H9 (cell line): ENCODE results near the gene ZNF512B. TPM values are rescaled to one million over a fixed set of nuclear protein-coding genes. Genes with fewer than 3 reads are reported as not detected.

Experiments
- DNase-seq: peaks from one replicate; pipeline ENCODE4 v3.0.0-alpha.2; 2017
- H2AFZ ChIP-seq: one replicate; pipeline ENCODE4 v1.6.1; 2013; ENCODE audit warnings: mild to moderate bottlenecking, low read length, control low read depth, moderate library complexity
- H2AK5ac ChIP-seq: 2 replicates; pipeline ENCODE4 v1.6.1; 2013; ENCODE audit warnings: low read length, control low read depth, mixed read lengths; ENCODE audit not compliant: insufficient read length
- H2BK120ac ChIP-seq: one replicate; pipeline ENCODE4 v1.6.1; 2013; ENCODE audit warnings: low read depth, mild to moderate bottlenecking, low read length, control low read depth, inconsistent platforms; ENCODE audit not compliant: poor library complexity, severe bottlenecking
- H2BK12ac ChIP-seq: 2 replicates; pipeline ENCODE4 v1.6.1; 2013; ENCODE audit warnings: low read length, control low read depth, mixed read lengths, low read depth; ENCODE audit not compliant: insufficient read length
- H2BK15ac ChIP-seq: 2 replicates; pipeline ENCODE4 v1.6.1; 2013; ENCODE audit warnings: low read depth, low read length, control low read depth
- H2BK20ac ChIP-seq: one replicate; pipeline ENCODE4 v1.6.1; 2013; ENCODE audit warnings: low read depth, mild to moderate bottlenecking, low read length, control low read depth, inconsistent platforms; ENCODE audit not compliant: poor library complexity, severe bottlenecking
- H2BK5ac ChIP-seq: 2 replicates; pipeline ENCODE4 v1.6.1; 2013; ENCODE audit warnings: low read length, control low read depth, mixed read lengths; ENCODE audit not compliant: insufficient read length
- H3K14ac ChIP-seq: 2 replicates; pipeline ENCODE4 v1.6.1; 2013; ENCODE audit warnings: low read length, control low read depth; ENCODE audit not compliant: insufficient read depth
- H3K18ac ChIP-seq: 2 replicates; pipeline ENCODE4 v1.6.1; 2013; ENCODE audit warnings: low read depth, mild to moderate bottlenecking, mixed read lengths, low read length, control low read depth; ENCODE audit not compliant: insufficient read length
- H3K23ac ChIP-seq: 2 replicates; pipeline ENCODE4 v1.6.1; 2013; ENCODE audit warnings: low read length, control low read depth, mixed read lengths, low read depth; ENCODE audit not compliant: insufficient read length
- H3K23me2 ChIP-seq: 2 replicates; pipeline ENCODE4 v1.6.1; 2013; ENCODE audit warnings: low read depth, mild to moderate bottlenecking, mixed read lengths, low read length, control low read depth; ENCODE audit not compliant: insufficient read length, poor library complexity, severe bottlenecking
- H3K27ac ChIP-seq: 2 replicates; pipeline ENCODE4 v1.5.1; 2013; ENCODE audit warnings: low read length, control low read depth, mixed read lengths, low read depth; ENCODE audit not compliant: insufficient read length
- H3K27me3 ChIP-seq: 2 replicates; pipeline ENCODE4 v1.6.1; 2013; ENCODE audit warnings: low read length, control low read depth, inconsistent platforms; ENCODE audit not compliant: insufficient read depth
- H3K4ac ChIP-seq: 2 replicates; pipeline ENCODE4 v1.6.1; 2013; ENCODE audit warnings: low read depth, mild to moderate bottlenecking, control low read depth, inconsistent platforms, low read length, moderate library complexity
- H3K4me1 ChIP-seq: 2 replicates; pipeline ENCODE4 v1.6.1; 2013; ENCODE audit warnings: low read length, control low read depth, inconsistent platforms; ENCODE audit not compliant: insufficient read depth
- H3K4me2 ChIP-seq: 2 replicates; pipeline ENCODE4 v1.6.1; 2013; ENCODE audit warnings: low read length, control low read depth, mixed read lengths; ENCODE audit not compliant: insufficient read length, insufficient read depth
- H3K56ac ChIP-seq: 2 replicates; pipeline ENCODE4 v1.6.1; 2013; ENCODE audit warnings: low read depth, mild to moderate bottlenecking, mixed read lengths, low read length, control low read depth; ENCODE audit not compliant: insufficient read length
- H3K79me1 ChIP-seq: 2 replicates; pipeline ENCODE4 v1.6.1; 2013; ENCODE audit warnings: low read depth, mild to moderate bottlenecking, moderate library complexity, low read length, control low read depth, inconsistent platforms; ENCODE audit not compliant: insufficient read depth, poor library complexity, severe bottlenecking
- H3K79me2 ChIP-seq: 2 replicates; pipeline ENCODE4 v1.6.1; 2013; ENCODE audit warnings: low read length, control low read depth, inconsistent platforms; ENCODE audit not compliant: insufficient read depth
- H3K9ac ChIP-seq: 2 replicates; pipeline ENCODE4 v1.6.1; 2013; ENCODE audit warnings: low read length, control low read depth, mixed read lengths; ENCODE audit not compliant: insufficient read length; ENCODE audit errors: extremely low read depth
- H3K9me3 ChIP-seq: one replicate; pipeline ENCODE4 v1.6.1; 2013; ENCODE audit warnings: low read depth, low read length, inconsistent platforms; ENCODE audit not compliant: control insufficient read depth
- H3T11ph ChIP-seq: one replicate; pipeline ENCODE4 v1.6.1; 2013; ENCODE audit warnings: mild to moderate bottlenecking, low read length, control low read depth, inconsistent platforms
- H4K20me1 ChIP-seq: one replicate; pipeline ENCODE4 v1.6.1; 2013; ENCODE audit not compliant: control insufficient read depth, insufficient read length, insufficient read depth
- H4K5ac ChIP-seq: 2 replicates; pipeline ENCODE4 v1.6.1; 2013; ENCODE audit warnings: low read depth, mild to moderate bottlenecking, mixed read lengths, low read length, control low read depth; ENCODE audit not compliant: insufficient read length
- H4K8ac ChIP-seq: replicated peaks from 2 replicates; pipeline ENCODE4 v1.6.1; 2013; ENCODE audit warnings: low read length, control low read depth, mixed read lengths, low read depth; ENCODE audit not compliant: insufficient read length
- H4K91ac ChIP-seq: 2 replicates; pipeline ENCODE4 v1.6.1; 2013; ENCODE audit warnings: low read depth, mild to moderate bottlenecking, moderate library complexity, mixed read lengths, low read length, control low read depth; ENCODE audit not compliant: insufficient read length
- H3K27ac Mint-ChIP-seq, 3 experiments: 2 replicates in 2 of 3; 3 replicates in 1 of 3; pipeline ENCODE4 v1.8.0; 2020 to 2021; ENCODE audit warnings: mixed read lengths in 3 of 3, mild to moderate bottlenecking in 1 of 3, moderate library complexity in 1 of 3
- H3K27me3 Mint-ChIP-seq: 2 replicates; pipeline ENCODE4 v1.8.0; 2021; ENCODE audit warnings: low read depth, mild to moderate bottlenecking, moderate library complexity, mixed read lengths
- H3K36me3 Mint-ChIP-seq, 3 experiments: 2 replicates in 2 of 3; 3 replicates in 1 of 3; pipeline ENCODE4 v1.8.0; 2020 to 2021; ENCODE audit warnings: low read depth in 3 of 3, mixed read lengths in 3 of 3; ENCODE audit not compliant: insufficient read depth in 1 of 3
- H3K4me1 Mint-ChIP-seq, 2 experiments: 2 replicates each; pipeline ENCODE4 v1.8.0; 2020; ENCODE audit warnings: mixed read lengths in 2 of 2
- H3K4me3 Mint-ChIP-seq, 2 experiments: 2 replicates in 1 of 2; 3 replicates in 1 of 2; pipeline ENCODE4 v1.8.0; 2020 to 2021; ENCODE audit warnings: mild to moderate bottlenecking in 2 of 2, mixed read lengths in 2 of 2, moderate library complexity in 1 of 2
- H3K9me3 Mint-ChIP-seq, 2 experiments: 2 replicates in 1 of 2; 3 replicates in 1 of 2; pipeline ENCODE4 v1.8.0; 2020; ENCODE audit warnings: mild to moderate bottlenecking in 2 of 2, mixed read lengths in 2 of 2, moderate library complexity in 1 of 2
- WGBS: extraction: QIAGEN DNeasy Blood & Tissue Kit; methylation state at CpG from one replicate; pipeline ENCODE4 v1.1.7; 2013; ENCODE audit warnings: missing lambda C conversion rate, low lambda C conversion rate, mixed read lengths; ENCODE audit not compliant: insufficient read length; ENCODE audit errors: extremely low coverage; 5-methylcytosine and 5-hydroxymethylcytosine counted together
- total RNA-seq: library from RNA; stranded (reverse); gene quantifications from 2 replicates; pipeline ENCODE4 v1.2.1, GENCODE V29; 2021
- TF ChIP-seq, protein P1 (sequence below): fragments of 200-600 bp; sonication (generic); conservative IDR thresholded peaks from 3 replicates; pipeline ENCODE4 v1.8.0; 2021; ENCODE audit warnings: antibody characterized with exemption, mild to moderate bottlenecking

ZNF512B gene
- total RNA-seq, 1 experiment from 2014 or later, result 46.0 TPM

DNA sequence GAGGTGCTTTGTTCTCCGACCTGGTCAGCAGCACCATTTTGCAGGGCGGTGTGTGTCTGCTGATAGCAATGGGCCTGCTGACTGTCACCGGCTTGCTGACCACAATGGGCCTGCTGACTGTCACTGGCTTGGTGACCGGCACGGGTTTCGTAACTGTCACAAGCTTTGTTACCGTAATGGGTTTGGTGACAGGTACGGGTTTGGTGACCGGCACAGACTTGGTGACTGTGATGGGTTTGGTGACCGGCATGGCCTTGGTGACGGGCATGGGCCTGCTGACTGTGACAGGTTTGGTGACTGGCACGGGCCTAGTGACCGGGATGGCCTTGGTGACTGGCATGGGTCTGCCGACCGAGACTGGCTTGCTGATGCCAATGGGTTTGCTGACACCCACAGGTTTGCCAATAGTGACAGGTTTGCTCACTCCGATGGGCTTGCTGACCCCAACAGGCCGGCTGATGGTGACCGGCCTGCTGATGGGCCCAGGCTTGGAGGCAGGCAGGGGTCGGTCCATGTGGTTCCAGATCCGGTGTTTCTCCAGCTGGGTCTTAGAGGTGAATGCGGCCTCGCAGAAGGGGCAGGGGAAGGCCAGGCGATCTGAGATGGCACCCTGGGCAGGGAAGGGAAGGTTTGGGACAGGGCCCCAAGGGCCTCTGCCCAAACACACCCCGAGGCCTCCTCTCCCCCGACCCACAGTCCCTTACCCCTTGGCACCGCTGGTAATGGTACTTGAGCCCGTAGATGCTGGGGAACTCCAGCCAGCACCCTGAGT, 3.4 kb downstream of the ZNF512B start:
- H3K79me1 ChIP-seq, result no peaks in the 10 kb centered on the region
- H3K9me3 ChIP-seq, result peaks cover 40% of the 10 kb centered on the region
- no CpG with 5 or more reads among the region's 27 CpGs for WGBS

More for the DNA sequence above, 3.4 kb downstream of the ZNF512B start:
- Mint-ChIP-seq H3K4me1 (peaks cover 5 to 10% of the 10 kb centered on the region in 2 experiments; a peak in 3 of 4 replicates), H3K36me3 (peaks cover 15 to 56% (median 46%) of the 10 kb centered on the region in 3 experiments; a peak in 6 of 7 replicates), H3K27ac (no peak overlapping the region), H3K9me3 (peaks cover 2 to 10% of the 10 kb centered on the region in 2 experiments; a peak in 3 of 5 replicates), H3K4me3 (no peak overlapping the region), H3K27me3 (peaks cover 8% of the 10 kb centered on the region)
- Histone ChIP-seq H3K79me2 (no peaks in the 10 kb centered on the region), H4K8ac (no peak overlapping the region), H3K27ac (no peak overlapping the region), H3K23me2 (peaks cover 11% of the 10 kb centered on the region), H3K56ac (no peak overlapping the region), H4K20me1 (no peaks in the 10 kb centered on the region), H3K27me3 (no peaks in the 10 kb centered on the region; the same call in 1 of the 2 replicates), H3K4ac (no peak overlapping the region), H3K9ac (no peak overlapping the region), H2BK15ac (no peak overlapping the region), H2BK20ac (no peak overlapping the region), H2BK120ac (no peak overlapping the region), H3K14ac (no peak overlapping the region), H2AFZ (no peak overlapping the region), H3K23ac (no peak overlapping the region), H4K91ac (no peak overlapping the region), H2BK5ac (no peak overlapping the region), H3K18ac (no peak overlapping the region), H2AK5ac (no peak overlapping the region), H3T11ph (no peak overlapping the region), H2BK12ac (no peak overlapping the region), H4K5ac (no peak overlapping the region), H3K4me1 (no peaks in the 10 kb centered on the region; the same call in 1 of the 2 replicates), H3K4me2 (no peak overlapping the region)
- DNase-seq, result no peak
- TF ChIP-seq, protein P1, sequence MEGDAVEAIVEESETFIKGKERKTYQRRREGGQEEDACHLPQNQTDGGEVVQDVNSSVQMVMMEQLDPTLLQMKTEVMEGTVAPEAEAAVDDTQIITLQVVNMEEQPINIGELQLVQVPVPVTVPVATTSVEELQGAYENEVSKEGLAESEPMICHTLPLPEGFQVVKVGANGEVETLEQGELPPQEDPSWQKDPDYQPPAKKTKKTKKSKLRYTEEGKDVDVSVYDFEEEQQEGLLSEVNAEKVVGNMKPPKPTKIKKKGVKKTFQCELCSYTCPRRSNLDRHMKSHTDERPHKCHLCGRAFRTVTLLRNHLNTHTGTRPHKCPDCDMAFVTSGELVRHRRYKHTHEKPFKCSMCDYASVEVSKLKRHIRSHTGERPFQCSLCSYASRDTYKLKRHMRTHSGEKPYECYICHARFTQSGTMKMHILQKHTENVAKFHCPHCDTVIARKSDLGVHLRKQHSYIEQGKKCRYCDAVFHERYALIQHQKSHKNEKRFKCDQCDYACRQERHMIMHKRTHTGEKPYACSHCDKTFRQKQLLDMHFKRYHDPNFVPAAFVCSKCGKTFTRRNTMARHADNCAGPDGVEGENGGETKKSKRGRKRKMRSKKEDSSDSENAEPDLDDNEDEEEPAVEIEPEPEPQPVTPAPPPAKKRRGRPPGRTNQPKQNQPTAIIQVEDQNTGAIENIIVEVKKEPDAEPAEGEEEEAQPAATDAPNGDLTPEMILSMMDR, result no peak
